Stimulated activated CD8-positive, alpha-beta memory T cell treated with anti-CD3 and anti-CD28 coated beads, Interleukin-15, amount 100 ng/mL, for 4 hours (primary cell): ENCODE results near the gene HIRA.
"Not testable (repeated sequence)": the region's sequence is repeated elsewhere in the genome, so short reads cannot be mapped to it uniquely, and the experiment has no call there.

Experiments
- DNase-seq, 2 donors: peaks; one replicate each; pipeline ENCODE4 v3.0.0-alpha.2; 2020; ENCODE audit warnings: low read depth in 2 of 2

HIRA gene

GRCh38 chr22:19325296-19325948 lies 106.1 kb downstream of the HIRA start:
- DNase-seq, result no peak

GRCh38 chr22:19323420-19323819 lies 108.1 kb downstream of the HIRA start:
- not testable (repeated sequence) for DNase-seq

- DNase-seq, result no peak
These were observed 109.8 kb downstream of the HIRA start for GRCh38 chr22:19321757-19322156.

- DNase-seq, result not testable (repeated sequence)
These were observed 111.4 kb downstream of the HIRA start for GRCh38 chr22:19320136-19320535.

GRCh38 chr22:19319281-19319680 lies 112.3 kb downstream of the HIRA start:
- no peak for DNase-seq

- no peak for DNase-seq
These were observed 113.7 kb downstream of the HIRA start for GRCh38 chr22:19317865-19318264.

GRCh38 chr22:19307872-19308271 lies 123.7 kb downstream of the HIRA start:
- DNase-seq, result no peak

GRCh38 chr22:19306535-19306934 lies 125.0 kb downstream of the HIRA start:
- DNase-seq, result not testable (repeated sequence)

GRCh38 chr22:19304547-19304946 lies 127.0 kb downstream of the HIRA start:
- no peak for DNase-seq

- DNase-seq, result no peak
These were observed 127.7 kb downstream of the HIRA start for GRCh38 chr22:19303785-19304184.

GRCh38 chr22:19295733-19296132 lies 135.8 kb downstream of the HIRA start:
- DNase-seq, result no peak

- DNase-seq, result no peak
These were observed 138.9 kb downstream of the HIRA start for GRCh38 chr22:19292458-19293230.

- peak; percentile 25 to 51 for DNase-seq
These were observed 139.7 kb downstream of the HIRA start, which contains the start of gene CLTCL1 for GRCh38 chr22:19291580-19292457. Gene CLTCL1 (minus strand): TSS chr22:19291719. CDS start chr22:19291641, 78 bp downstream.

- DNase-seq, result no peak
These were observed 140.3 kb downstream of the HIRA start for GRCh38 chr22:19291218-19291579.

GRCh38 chr22:19290400-19291217 lies 140.9 kb downstream of the HIRA start:
- DNase-seq, result no peak

- DNase-seq, result no peak
These were observed 141.9 kb downstream of the HIRA start for GRCh38 chr22:19289475-19290161.

- no peak for DNase-seq
These were observed 143.6 kb downstream of the HIRA start for GRCh38 chr22:19287889-19288288.

- no peak for DNase-seq
These were observed 144.3 kb downstream of the HIRA start for GRCh38 chr22:19287076-19287707.

GRCh38 chr22:19285831-19286230 lies 145.7 kb downstream of the HIRA start:
- no peak for DNase-seq
